Ovary (tissue), 9 donors: Measurements from ENCODE around the gene ZMIZ1. TPM values are rescaled to one million over a fixed set of nuclear protein-coding genes. Genes with fewer than 3 reads are reported as not detected.

Experiments
- DNase-seq, 5 donors: peaks; one replicate each; pipeline ENCODE4 v3.0.0-alpha.2; 2019 to 2020
- H3K27ac ChIP-seq, 2 donors: fragments of 200-600 bp; one replicate each; pipeline versions ENCODE4 v1.5.1 to v1.8.0; 2019 to 2022
- H3K27me3 ChIP-seq: fragments of 200-600 bp; one replicate; pipeline ENCODE4 v1.8.0; 2022
- H3K36me3 ChIP-seq: fragments of 200-600 bp; sonication (generic); one replicate; pipeline ENCODE4 v1.5.1; 2019
- H3K4me1 ChIP-seq: one replicate; pipeline ENCODE4 v1.8.1; 2013; ENCODE audit warnings: mild to moderate bottlenecking, moderate library complexity; ENCODE audit not compliant: insufficient read depth
- H3K4me3 ChIP-seq: fragments of 200-600 bp; sonication (generic); one replicate; pipeline ENCODE4 v1.5.1; 2017
- H3K9me3 ChIP-seq, 2 donors: fragments of 200-600 bp in 1 of 2; sonication (generic) in 1 of 2; one replicate each; pipeline versions ENCODE4 v1.5.1 to v1.8.1; 2013 to 2019; ENCODE audit warnings: mild to moderate bottlenecking in 1 of 2, moderate library complexity in 1 of 2
- EP300 ChIP-seq: sonication (generic); formaldehyde crosslinking; IDR thresholded peaks from one replicate; pipeline ENCODE4 v1.6.1; 2017; ENCODE audit warnings: antibody characterized with exemption
- POLR2A ChIP-seq: fragments of 450-650 bp; IDR thresholded peaks from one replicate; pipeline ENCODE4 v1.6.1; 2017; ENCODE audit warnings: antibody characterized with exemption, mild to moderate bottlenecking, moderate library complexity
- WGBS, 3 donors: extraction: QIAGEN DNeasy Blood & Tissue Kit in 1 of 3; methylation state at CpG; one replicate each; pipeline versions ENCODE4 v1.1.5 to v1.1.7; 2013 to 2017; 5-methylcytosine and 5-hydroxymethylcytosine counted together
- intact Hi-C, 4 donors: fragments of 100-400 bp; cut with DNase I; formaldehyde crosslinking; loops; one replicate each; pipeline versions ENCODE4 v1.11.0 to v1.15.1; 2022 to 2023
- polyA plus RNA-seq, 2 donors: library from polyadenylated mRNA; stranded (reverse); fragments of 200-250 nt in 1 of 2; fragments of 350-450 nt in 1 of 2; fragmentation: Illumina TruSeq in 1 of 2; extraction: RNeasy Lipid Tissue Mini Kit (QIAGEN cat#74804) in 1 of 2; gene quantifications; one replicate each; pipeline ENCODE4 v1.2.3, GENCODE V29; 2013 to 2014
- total RNA-seq, 7 donors: library from RNA; depleted of rRNA in 2 of 7; stranded (reverse); fragments of >200 nt in 2 of 7; fragmentation: NEBNext Ultra II Directional in 3 of 7; extraction: Animal tissue kit (Norgen Biotek cat#: 25700) in 3 of 7; gene quantifications; one replicate each; pipeline versions ENCODE4 v1.1.0 to v1.2.4, GENCODE V29; 2016 to 2023
- TF ChIP-seq, protein P1 (sequence below), 3 donors: fragments of 450-650 bp in 2 of 3; fragments of 200-600 bp in 1 of 3; IDR thresholded peaks; one replicate each; pipeline versions ENCODE4 v1.5.1 to v1.8.0; 2016 to 2022; ENCODE audit warnings: antibody characterized with exemption in 3 of 3, mild to moderate bottlenecking in 1 of 3
- donor health status: DM: no; HTN: no; CAD: no; lungs with moderate emphysema.
- donor health status: DM: no; HTN: no; CAD: no.
- donor health status: Bipolar disorder and iron deficiency.
- donor health status: DM: yes; HTN: yes; CAD: no.
- donor health status: DM: no; HTN: no; CAD: no.
- donor health status: DM: yes; HTN: yes; CAD: no.

The ZMIZ1 gene
- total and polyA plus RNA-seq, 9 donors, result 30.3 to 117 (median 69.1) TPM

DNA sequence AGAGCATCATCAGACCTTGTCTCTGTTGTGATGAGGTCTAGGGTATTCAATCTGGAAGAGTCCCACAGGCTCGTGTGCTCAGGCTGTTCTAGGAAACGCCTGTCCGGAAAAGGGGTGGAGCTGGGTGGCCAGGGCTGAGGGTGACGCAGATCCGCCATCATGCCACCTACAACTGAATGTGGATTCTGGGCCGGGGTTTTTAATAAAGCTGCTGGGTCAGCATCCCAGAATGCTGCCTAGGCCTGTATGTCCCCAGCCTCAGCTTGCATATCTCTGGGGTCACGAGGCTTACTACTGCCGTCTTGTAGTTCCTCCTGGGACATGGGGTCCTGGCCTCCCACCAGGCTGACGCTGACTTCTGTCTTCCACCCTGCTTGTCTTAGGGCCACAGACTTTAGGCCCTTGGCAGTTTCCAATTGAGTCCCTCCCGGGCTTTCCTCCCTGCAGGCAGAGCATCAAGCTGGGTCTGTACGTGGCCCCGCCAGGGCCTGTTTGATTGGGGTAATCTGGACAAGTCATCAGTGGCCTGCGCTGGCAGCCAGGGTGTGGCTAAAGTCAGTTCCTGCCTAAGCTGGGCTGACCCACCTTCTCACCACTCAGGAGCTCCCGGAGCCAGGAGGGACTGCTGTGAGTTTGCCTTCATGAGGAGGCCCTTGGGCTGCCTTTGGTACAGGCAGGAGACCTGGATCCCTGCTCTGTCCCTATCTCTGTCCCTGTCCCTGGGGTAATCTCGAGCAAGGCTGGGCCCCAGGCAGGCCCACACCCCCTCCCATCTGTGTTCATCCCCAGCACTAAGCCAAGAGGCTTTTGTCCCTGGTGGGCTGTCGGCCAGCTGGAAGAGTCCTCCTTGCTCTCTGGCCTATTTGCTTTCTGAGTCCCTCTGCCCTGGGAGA, 79.9 kb downstream of the ZMIZ1 start:
- DNase-seq, result peak in 4 of 5 donors; percentile 62 to 72 (median 72)
- peak overlapping the region; percentile 63 to 71 for H3K27ac ChIP-seq
- WGBS, 3 donors, result 59 to 70% (median 61%) methylated on average over 16 of the region's 16 CpGs

DNA sequence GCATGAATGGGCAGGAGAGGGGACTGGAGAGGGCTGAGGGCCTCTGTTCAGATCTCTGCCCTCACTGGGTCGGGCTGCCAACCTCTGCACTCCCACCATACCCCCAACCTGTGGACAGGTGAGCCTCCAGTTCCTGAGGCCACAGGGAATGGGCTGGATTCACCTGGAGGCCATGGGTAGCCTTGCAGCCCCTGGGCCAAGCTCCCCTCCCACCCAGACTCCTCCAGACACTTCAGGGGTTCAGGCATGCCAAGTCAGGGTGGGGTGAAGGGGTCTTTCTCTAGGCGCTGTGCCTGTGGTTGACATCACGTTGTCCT, 80.5 kb downstream of the ZMIZ1 start:
- Histone ChIP-seq H3K9me3 (no peaks in the 10 kb centered on the region), H3K27ac (peak overlapping the region; percentile 63 to 71), H3K36me3 (no peaks in the 10 kb centered on the region), H3K4me1 (peaks cover 68% of the 10 kb centered on the region), H3K27me3 (no peaks in the 10 kb centered on the region), H3K4me3 (no peak overlapping the region)
- TF ChIP-seq POLR2A, result no peak
- TF ChIP-seq, protein P1, sequence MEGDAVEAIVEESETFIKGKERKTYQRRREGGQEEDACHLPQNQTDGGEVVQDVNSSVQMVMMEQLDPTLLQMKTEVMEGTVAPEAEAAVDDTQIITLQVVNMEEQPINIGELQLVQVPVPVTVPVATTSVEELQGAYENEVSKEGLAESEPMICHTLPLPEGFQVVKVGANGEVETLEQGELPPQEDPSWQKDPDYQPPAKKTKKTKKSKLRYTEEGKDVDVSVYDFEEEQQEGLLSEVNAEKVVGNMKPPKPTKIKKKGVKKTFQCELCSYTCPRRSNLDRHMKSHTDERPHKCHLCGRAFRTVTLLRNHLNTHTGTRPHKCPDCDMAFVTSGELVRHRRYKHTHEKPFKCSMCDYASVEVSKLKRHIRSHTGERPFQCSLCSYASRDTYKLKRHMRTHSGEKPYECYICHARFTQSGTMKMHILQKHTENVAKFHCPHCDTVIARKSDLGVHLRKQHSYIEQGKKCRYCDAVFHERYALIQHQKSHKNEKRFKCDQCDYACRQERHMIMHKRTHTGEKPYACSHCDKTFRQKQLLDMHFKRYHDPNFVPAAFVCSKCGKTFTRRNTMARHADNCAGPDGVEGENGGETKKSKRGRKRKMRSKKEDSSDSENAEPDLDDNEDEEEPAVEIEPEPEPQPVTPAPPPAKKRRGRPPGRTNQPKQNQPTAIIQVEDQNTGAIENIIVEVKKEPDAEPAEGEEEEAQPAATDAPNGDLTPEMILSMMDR (IDR thresholded peaks at IDR 0.05), result no peak
- no peak for TF ChIP-seq EP300
- no peak for DNase-seq
- intact Hi-C loops, result loop anchor here in 2 of 4 donors (5.0 kb wide), 1 partner anchor 77 kb away; no protein-coding TSS in a partner anchor
- WGBS, 3 donors, result 74 to 81% (median 77%) methylated on average over 3 of the region's 3 CpGs

More for the DNA sequence above, 79.9 kb downstream of the ZMIZ1 start:
- intact Hi-C loops, result loop anchor here in 2 of 4 donors (5.0 kb wide), 1 partner anchor 76 kb away; no protein-coding TSS in a partner anchor
- H3K4me3 ChIP-seq, result no peak overlapping the region
- H3K36me3 ChIP-seq, result no peaks in the 10 kb centered on the region
- no peak for TF ChIP-seq POLR2A
- TF ChIP-seq, protein P1 (IDR thresholded peaks at IDR 0.05), result no peak
- H3K27me3 ChIP-seq, result no peaks in the 10 kb centered on the region
- H3K4me1 ChIP-seq, result peaks cover 66% of the 10 kb centered on the region
- H3K9me3 ChIP-seq, result no peaks in the 10 kb centered on the region

DNA sequence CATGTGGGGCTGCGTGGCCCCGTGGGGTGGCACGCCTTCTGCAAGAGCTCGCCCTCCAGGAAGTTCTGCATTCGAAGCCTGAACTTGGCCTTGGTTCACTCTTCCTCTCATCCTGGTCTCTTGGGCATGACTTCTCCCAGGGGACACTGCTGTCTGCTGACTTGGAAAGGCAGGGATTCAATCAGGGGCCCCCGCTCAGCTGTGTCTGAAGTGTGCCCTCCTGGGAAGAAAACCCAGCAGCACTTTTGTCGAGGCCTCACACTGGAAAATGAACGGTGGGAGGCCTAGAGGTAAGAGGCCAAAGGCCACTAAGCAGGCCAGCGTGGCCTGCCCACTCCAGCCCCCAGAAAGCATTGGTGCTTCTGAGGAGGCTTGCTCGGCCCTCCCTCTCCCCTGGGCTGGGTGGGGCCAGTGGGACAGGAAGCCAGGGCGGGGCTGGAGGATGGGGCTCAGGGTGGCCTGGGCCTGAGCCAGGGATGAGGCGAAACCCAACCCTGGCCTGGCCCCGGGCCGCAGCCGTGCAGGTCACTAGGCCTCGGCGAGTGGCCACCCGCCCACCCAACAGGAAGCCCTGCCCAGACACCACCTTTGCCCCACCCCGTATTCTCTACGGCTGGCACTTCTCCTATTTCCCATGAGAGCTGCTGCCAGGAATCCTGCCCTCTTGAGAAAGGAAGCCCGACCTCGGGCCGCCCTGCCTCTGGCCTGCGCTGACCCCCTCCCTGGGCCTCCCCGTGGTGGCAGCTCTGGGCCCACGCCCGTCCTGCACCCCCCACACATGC, 81.1 kb downstream of the ZMIZ1 start:
- TF ChIP-seq, protein P1 (IDR thresholded peaks at IDR 0.05), result no peak
- no peak for TF ChIP-seq POLR2A
- TF ChIP-seq EP300, result no peak
- DNase-seq, result peak; percentile 63 to 80 (median 74)
- Histone ChIP-seq H3K27me3 (no peaks in the 10 kb centered on the region), H3K36me3 (no peaks in the 10 kb centered on the region), H3K4me3 (no peak overlapping the region), H3K9me3 (no peaks in the 10 kb centered on the region), H3K4me1 (peaks cover 68% of the 10 kb centered on the region), H3K27ac (peak overlapping the region; percentile 63 to 71)
- intact Hi-C loops, result loop anchor here in 2 of 4 donors (5.0 kb wide), 1 partner anchor 78 kb away; no protein-coding TSS in a partner anchor
- 38 to 49% (median 40%) methylated on average over 26 to 27 of the region's 27 CpGs for WGBS, 3 donors

DNA sequence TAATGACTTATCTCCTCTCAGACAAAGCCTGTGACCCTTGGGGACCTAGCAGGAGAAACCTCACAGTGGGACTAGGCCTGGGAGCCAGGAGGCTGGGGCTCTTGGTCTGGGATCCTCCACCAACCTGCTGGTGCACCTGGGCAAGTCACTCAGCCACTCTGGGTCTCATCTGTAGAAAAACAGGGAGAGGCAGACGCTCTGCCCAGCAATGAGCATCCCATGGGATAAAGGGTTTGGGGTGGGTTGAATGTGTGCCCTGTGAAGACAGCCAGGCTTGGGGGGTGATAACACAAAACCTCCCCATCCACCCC, 81.6 kb downstream of the ZMIZ1 start:
- 78 to 100% (median 90%) methylated on average over 1 of the region's 1 CpG for WGBS, 3 donors
- H3K27me3 ChIP-seq, result no peaks in the 10 kb centered on the region
- no peaks in the 10 kb centered on the region for H3K9me3 ChIP-seq
- DNase-seq, result no peak
- no peaks in the 10 kb centered on the region for H3K36me3 ChIP-seq
- peak overlapping the region; percentile 63 to 71 for H3K27ac ChIP-seq
- peaks cover 68% of the 10 kb centered on the region for H3K4me1 ChIP-seq
- TF ChIP-seq POLR2A (no peak), EP300 (no peak)
- TF ChIP-seq, protein P1 (IDR thresholded peaks at IDR 0.05), result no peak
- intact Hi-C loops, result no loop called here
- H3K4me3 ChIP-seq, result no peak overlapping the region
